ENCODE data around the gene FKBP14.
"Not testable (repeated sequence)": the region's sequence is repeated elsewhere in the genome, so short reads cannot be mapped to it uniquely, and the experiment has no call there.

Gene FKBP14

DNA sequence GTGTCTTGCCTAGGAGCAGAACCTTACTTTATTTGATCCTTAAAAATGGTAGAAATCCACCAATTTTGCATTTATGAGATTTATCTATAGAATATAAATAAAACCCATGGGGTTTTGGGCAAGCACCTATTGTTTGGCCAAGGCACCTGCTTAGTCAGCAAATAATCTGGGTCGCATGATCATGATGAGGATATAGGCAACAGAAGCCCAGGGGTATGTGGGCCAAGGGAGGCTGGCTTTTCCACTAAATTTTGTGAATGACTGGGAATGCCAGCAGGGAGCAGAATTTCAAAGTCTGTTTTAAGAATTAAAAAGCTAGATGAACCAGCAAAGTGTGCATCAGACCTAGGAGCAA, 54.2 kb downstream of the FKBP14 start:
- H3K9me3 Mint-ChIP-seq: no peaks in the 10 kb centered on the region
- H3K27me3 Mint-ChIP-seq: no peaks in the 10 kb centered on the region
- H3K27ac Mint-ChIP-seq: no peak overlapping the region
- peaks cover 2 to 6% of the 10 kb centered on the region in 2 donors for H3K36me3 Mint-ChIP-seq
- H3K4me3 Mint-ChIP-seq: no peak overlapping the region
- DNase-seq (no peak), ATAC-seq (replicated peaks) (no peak)
- H3K4me1 Mint-ChIP-seq: peaks cover 5 to 16% of the 10 kb centered on the region in 2 donors

DNA sequence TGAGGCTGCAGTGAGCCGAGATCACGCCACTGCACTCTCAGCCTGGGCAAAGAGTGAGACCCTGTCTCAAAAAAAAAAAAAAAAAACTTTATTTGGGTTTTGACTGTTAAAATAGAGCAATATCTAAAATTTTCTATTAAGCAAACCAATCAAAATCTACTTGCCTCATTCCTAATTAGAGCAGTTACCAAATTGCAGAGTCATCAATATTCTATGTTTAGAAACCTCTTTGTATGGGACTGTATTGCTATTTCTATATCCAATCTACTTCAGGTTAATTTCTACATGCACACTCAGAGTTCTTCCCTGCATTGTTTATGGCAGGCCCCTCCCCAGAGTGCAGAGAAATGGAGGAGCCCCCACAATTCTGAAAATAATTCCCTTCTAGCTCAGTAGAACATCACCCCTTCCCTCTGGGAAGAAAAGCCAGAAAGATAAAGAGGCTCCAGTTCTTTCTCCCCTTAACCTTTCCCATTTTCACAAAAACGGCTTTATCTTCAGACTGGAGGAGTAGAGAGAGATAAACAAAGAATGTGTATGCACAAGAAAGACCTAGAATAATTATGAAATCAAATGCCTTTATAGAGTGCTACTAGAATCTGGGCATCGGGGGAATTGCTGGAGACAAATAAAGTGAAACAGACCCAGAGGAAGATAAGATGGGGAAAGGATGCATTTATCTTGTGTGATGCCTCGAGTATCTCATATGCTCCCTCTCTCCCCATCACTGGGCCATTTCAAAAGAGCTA, 54.8 kb downstream of the FKBP14 start:
- H3K36me3 Mint-ChIP-seq: peaks cover 2 to 6% of the 10 kb centered on the region in 2 donors
- peaks cover 5 to 14% of the 10 kb centered on the region in 2 donors for H3K4me1 Mint-ChIP-seq
- no peak for DNase-seq
- no peaks in the 10 kb centered on the region for H3K9me3 Mint-ChIP-seq
- no peak for ATAC-seq (replicated peaks)
- H3K27ac Mint-ChIP-seq: no peak overlapping the region
- no peak overlapping the region for H3K4me3 Mint-ChIP-seq
- no peaks in the 10 kb centered on the region for H3K27me3 Mint-ChIP-seq

DNA sequence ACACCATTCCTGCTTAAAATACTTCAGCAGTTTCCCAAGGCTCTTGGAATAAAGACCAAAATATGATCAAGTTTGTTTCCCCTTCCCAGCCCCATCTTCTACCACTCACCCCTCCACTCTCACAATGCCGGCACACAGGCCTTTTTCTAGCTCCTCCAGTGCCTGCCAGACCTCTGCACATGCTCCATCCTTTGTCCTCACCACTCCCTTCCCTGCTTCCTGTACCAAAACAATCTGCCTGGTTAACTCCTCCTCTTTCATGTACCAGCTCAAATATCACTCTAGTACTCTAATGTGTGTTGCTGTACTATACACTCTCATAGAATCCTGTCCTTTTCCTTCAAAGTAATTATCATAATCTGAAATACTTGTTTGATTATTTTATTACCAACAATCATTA, 56.3 kb downstream of the FKBP14 start:
- ATAC-seq (replicated peaks) (no peak), DNase-seq (no peak)
- H3K27ac Mint-ChIP-seq: no peak overlapping the region
- peaks cover 0 to 8% of the 10 kb centered on the region in 2 donors for H3K4me1 Mint-ChIP-seq
- H3K36me3 Mint-ChIP-seq: peaks cover 4 to 6% of the 10 kb centered on the region in 2 donors
- H3K9me3 Mint-ChIP-seq: no peaks in the 10 kb centered on the region
- no peak overlapping the region for H3K4me3 Mint-ChIP-seq
- H3K27me3 Mint-ChIP-seq: no peaks in the 10 kb centered on the region

DNA sequence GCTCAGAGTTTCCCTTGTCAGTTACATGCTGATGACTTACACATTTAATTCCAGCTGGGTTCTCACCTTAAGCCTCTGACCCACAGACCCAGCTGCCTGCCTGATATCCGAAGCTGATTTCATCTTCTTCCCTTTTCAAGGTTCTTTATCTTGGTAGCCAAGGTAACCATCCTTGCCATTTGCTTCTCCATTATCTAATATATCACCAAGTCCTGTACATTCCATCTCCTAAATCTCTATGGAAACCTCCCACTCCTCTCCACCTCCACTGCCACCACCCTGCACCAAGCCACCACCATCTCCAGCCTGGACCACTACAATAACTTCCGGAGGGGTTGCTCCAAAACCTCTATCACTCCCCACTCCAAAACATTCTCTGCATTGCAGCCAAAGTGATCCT, 56.8 kb downstream of the FKBP14 start:
- peaks cover 0 to 7% of the 10 kb centered on the region in 2 donors for H3K4me1 Mint-ChIP-seq
- DNase-seq (no peak), ATAC-seq (replicated peaks) (no peak)
- H3K9me3 Mint-ChIP-seq: no peaks in the 10 kb centered on the region
- H3K27me3 Mint-ChIP-seq: no peaks in the 10 kb centered on the region
- no peak overlapping the region for H3K27ac Mint-ChIP-seq
- peaks cover 4 to 6% of the 10 kb centered on the region in 2 donors for H3K36me3 Mint-ChIP-seq
- no peak overlapping the region for H3K4me3 Mint-ChIP-seq

DNA sequence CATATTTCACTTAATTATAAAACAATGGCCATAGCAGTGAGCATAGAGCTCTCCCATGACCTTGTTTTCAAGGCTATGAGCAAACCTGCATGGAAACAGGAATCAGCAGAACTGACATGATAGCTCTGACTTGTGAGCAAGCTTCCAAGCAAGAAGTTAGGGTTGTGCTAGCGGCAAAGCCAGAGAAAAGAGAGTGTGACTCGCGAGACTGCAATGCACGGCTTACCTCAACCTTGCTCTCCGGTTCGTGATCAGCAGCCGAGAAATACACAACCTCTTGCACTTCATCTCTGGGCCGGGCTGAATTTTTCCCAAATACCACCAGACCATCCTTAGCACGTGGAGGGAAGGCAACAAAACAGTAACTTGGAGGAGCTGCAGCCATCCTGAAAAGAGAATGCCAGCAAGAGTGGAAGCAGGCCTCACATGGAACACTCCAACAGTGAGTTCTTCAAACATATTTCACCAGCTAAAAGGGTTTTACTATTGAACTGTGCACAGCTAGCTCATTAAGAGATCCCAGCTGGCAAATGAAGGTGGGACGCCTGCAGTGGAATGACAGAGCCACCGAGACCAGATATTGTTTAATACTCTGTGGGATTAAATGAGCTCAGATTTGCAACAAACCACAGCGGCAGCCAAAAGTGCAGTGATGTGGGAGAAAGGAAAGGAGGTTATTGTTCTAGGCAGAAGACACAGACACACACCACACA, 57.7 kb downstream of the FKBP14 start:
- ATAC-seq (replicated peaks) (no peak), DNase-seq (no peak)
- H3K4me1 Mint-ChIP-seq: peaks cover 0 to 7% of the 10 kb centered on the region in 2 donors
- peaks cover 4 to 6% of the 10 kb centered on the region in 2 donors for H3K36me3 Mint-ChIP-seq
- H3K4me3 Mint-ChIP-seq: no peak overlapping the region
- no peaks in the 10 kb centered on the region for H3K9me3 Mint-ChIP-seq
- H3K27ac Mint-ChIP-seq: no peak overlapping the region
- H3K27me3 Mint-ChIP-seq: no peaks in the 10 kb centered on the region

DNA sequence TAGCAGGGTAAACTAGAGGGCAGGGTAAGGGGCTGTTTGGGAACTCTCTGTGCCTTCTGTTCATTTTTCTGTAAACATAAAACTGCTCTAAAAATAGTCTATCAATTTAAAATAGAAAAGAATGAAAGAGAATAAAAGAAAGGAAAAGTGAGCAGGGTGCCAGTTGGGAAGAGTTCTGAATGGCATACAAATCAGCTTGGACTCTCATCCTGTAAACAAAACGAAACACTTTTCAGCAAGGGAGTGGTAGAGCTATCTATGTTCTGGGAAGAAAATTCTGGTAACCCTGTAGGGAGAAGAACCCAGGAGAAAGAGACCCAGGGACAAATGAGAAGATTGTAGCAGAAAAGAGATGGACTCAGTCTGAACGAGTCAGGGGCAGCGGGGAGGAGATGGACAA, 61.5 kb downstream of the FKBP14 start:
- no peak for ATAC-seq (replicated peaks)
- H3K4me3 Mint-ChIP-seq: no peak overlapping the region
- no peaks in the 10 kb centered on the region for H3K9me3 Mint-ChIP-seq
- no peak for DNase-seq
- H3K4me1 Mint-ChIP-seq: peaks cover 0 to 5% of the 10 kb centered on the region in 2 donors
- peaks cover 6 to 15% of the 10 kb centered on the region in 2 donors for H3K36me3 Mint-ChIP-seq
- no peak overlapping the region for H3K27ac Mint-ChIP-seq
- H3K27me3 Mint-ChIP-seq: no peaks in the 10 kb centered on the region

DNA sequence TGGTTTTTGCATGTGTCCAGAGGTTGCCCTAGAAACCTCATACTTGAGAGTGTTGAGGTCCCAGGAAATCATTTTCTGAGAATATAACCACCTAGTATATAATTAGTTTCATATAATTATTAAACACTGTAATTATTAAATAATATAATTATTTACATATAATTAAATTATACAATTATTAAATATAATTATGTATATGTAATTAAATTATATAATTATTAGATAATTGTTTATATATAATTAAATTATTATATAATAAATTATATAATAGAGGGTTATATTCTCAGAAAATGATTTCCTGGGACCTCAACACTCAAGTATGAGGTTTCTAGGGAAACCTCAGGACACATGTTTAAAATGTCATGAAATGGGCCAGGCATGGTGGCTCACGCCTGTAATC, 64.5 kb downstream of the FKBP14 start:
- peaks cover 0 to 5% of the 10 kb centered on the region in 2 donors for H3K4me1 Mint-ChIP-seq
- peaks cover 3 to 9% of the 10 kb centered on the region in 2 donors for H3K36me3 Mint-ChIP-seq
- no peaks in the 10 kb centered on the region for H3K27me3 Mint-ChIP-seq
- H3K27ac Mint-ChIP-seq: no peak overlapping the region
- H3K9me3 Mint-ChIP-seq: no peaks in the 10 kb centered on the region
- ATAC-seq (replicated peaks): no peak
- no peak for DNase-seq
- no peak overlapping the region for H3K4me3 Mint-ChIP-seq

DNA sequence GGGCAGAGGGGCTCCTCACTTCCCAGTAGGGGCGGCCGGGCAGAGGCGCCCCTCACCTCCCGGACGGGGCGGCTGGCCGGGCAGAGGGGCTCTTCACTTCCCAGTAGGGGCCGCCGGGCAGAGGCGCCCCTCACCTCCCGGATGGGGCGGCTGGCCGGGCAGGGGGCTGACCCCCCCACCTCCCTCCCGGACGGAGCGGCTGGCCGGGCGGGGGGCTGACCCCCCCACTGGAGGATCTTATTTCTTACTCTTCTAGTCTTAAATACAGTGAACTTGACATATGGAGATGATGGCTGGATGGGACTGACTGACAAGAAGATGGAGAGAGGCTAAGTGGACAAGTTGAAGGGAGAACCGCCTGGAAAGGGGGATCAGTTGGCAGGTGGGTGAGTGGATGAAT, 64.9 kb downstream of the FKBP14 start:
- H3K4me3 Mint-ChIP-seq; H3K27me3 Mint-ChIP-seq; ATAC-seq (replicated peaks); H3K27ac Mint-ChIP-seq; H3K4me1 Mint-ChIP-seq; H3K36me3 Mint-ChIP-seq; DNase-seq; H3K9me3 Mint-ChIP-seq: not testable (repeated sequence)

Data from stimulated activated naive B cell treated with anti-CD40 and anti-IgM and Interleukin-4, amounts not matched to agents 10 μg/mL and 1 μg/mL and 100 μg/mL, for 72 hours (primary cell).